Loucy (cell line): ENCODE results near the gene KIAA1328.

Experiments
- CTCF ChIP-seq: fragments of 200-600 bp; sonication (generic); conservative IDR thresholded peaks from 2 replicates; pipeline ENCODE4 v1.5.1; 2014; ENCODE audit warnings: mild to moderate bottlenecking, antibody characterized with exemption, low read length
- EZH2phosphoT487 ChIP-seq: fragments of 200-600 bp; IDR thresholded peaks from 2 replicates; pipeline ENCODE4 v1.6.1; 2018; ENCODE audit warnings: antibody characterized with exemption, mild to moderate bottlenecking, moderate library complexity, borderline replicate concordance

GRCh38 chr18:36818652-36819051, 10.3 kb upstream of the KIAA1328 start:
- TF ChIP-seq CTCF = no peak
- TF ChIP-seq EZH2phosphoT487 = no peak
